Body of pancreas (tissue), 4 donors: ENCODE data around the gene RAD1. TPM values are rescaled to one million over a fixed set of nuclear protein-coding genes. Genes with fewer than 3 reads are reported as not detected.

ENCODE experiments used
- ATAC-seq: fragments of 150-250 bp; one replicate; pipeline ENCODE4 v1.9.1; 2016
- DNase-seq, 4 donors: peaks; one replicate each; pipeline ENCODE4 v3.0.0-alpha.2; 2019
- H3K27ac ChIP-seq, 4 donors: fragments of 200-600 bp; sonication (generic); 1 replicate in 3 of 4; 2 replicates in 1 of 4; pipeline versions ENCODE4 v1.5.1 to v1.6.1; 2016 to 2019; ENCODE audit warnings: mild to moderate bottlenecking in 1 of 4, mixed read lengths in 1 of 4, moderate library complexity in 1 of 4
- H3K27me3 ChIP-seq, 2 donors: fragments of 200-600 bp; sonication (generic); one replicate each; pipeline ENCODE4 v1.6.0; 2016; ENCODE audit warnings: mild to moderate bottlenecking in 1 of 2
- H3K36me3 ChIP-seq, 2 donors: fragments of 200-600 bp; sonication (generic); replicated peaks in 1 of 2; 2 replicates each; pipeline ENCODE4 v1.5.1; 2016; ENCODE audit warnings: low read depth in 2 of 2; ENCODE audit not compliant: insufficient read depth in 1 of 2
- H3K4me1 ChIP-seq: fragments of 200-600 bp; sonication (generic); one replicate; pipeline ENCODE4 v1.6.0; 2016
- H3K4me3 ChIP-seq, 2 donors: fragments of 200-600 bp; sonication (generic); 1 replicate in 1 of 2; 2 replicates in 1 of 2; pipeline ENCODE4 v1.5.1; 2016 to 2019
- H3K9me3 ChIP-seq, 3 donors: fragments of 200-600 bp; sonication (generic); 1 replicate in 2 of 3; 2 replicates in 1 of 3; pipeline ENCODE4 v1.5.1; 2016
- POLR2A ChIP-seq, 3 donors: fragments of 450-650 bp; IDR thresholded peaks; one replicate each; pipeline ENCODE4 v1.6.1; 2016; ENCODE audit warnings: antibody characterized with exemption in 3 of 3, mild to moderate bottlenecking in 2 of 3
- WGBS, 2 donors: methylation state at CpG; one replicate each; pipeline ENCODE4 v1.1.5; 2017; 5-methylcytosine and 5-hydroxymethylcytosine counted together
- intact Hi-C: fragments of 100-400 bp; cut with DNase I; formaldehyde crosslinking; loops from one replicate; pipeline ENCODE4 v1.15.1; 2023
- total RNA-seq, 2 donors: library from RNA; depleted of rRNA; stranded (reverse); fragments of >200 nt; gene quantifications; one replicate each; pipeline ENCODE4 v1.1.0, GENCODE V29; 2016
- TF ChIP-seq, protein P1 (sequence below), 7 experiments: fragments of 450-650 bp in 4 of 7; fragments of 200-600 bp in 3 of 7; sonication (generic) in 3 of 7; IDR thresholded peaks; one replicate each; pipeline ENCODE4 v1.5.1; 2016 to 2019; ENCODE audit warnings: antibody characterized with exemption in 7 of 7

The RAD1 gene
- total RNA-seq, 2 donors from 2014 or later, result 4.0 to 8.6 TPM

DNA sequence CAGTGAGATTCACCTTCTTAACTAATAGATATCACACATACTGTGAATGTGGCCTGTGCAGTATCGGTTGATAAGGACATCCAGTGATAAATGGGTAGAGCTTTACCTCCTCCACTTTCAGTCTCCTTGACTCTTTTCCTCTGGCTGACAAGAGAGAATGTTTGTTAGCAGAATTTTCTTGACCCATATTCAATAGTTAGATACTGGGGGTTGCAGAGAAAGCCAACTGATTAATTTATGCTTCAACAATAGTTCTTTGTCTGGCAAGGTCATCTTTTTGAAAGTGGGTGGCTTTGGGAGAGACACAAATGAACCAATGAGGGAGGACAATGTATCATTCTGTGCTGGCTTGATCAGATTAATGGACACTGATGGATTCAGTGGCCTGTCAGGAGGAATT, 46.0 kb downstream of the RAD1 start:
- H3K9me3 ChIP-seq, result no peaks in the 10 kb centered on the region
- H3K4me3 ChIP-seq, result no peak overlapping the region
- no peaks in the 10 kb centered on the region for H3K36me3 ChIP-seq
- no peaks in the 10 kb centered on the region for H3K27me3 ChIP-seq
- no peak for DNase-seq
- ATAC-seq, result no peak
- intact Hi-C loops, result no loop called here
- no peak overlapping the region for H3K27ac ChIP-seq
- no peak for TF ChIP-seq POLR2A (IDR thresholded peaks at IDR 0.05)
- TF ChIP-seq, protein P1, sequence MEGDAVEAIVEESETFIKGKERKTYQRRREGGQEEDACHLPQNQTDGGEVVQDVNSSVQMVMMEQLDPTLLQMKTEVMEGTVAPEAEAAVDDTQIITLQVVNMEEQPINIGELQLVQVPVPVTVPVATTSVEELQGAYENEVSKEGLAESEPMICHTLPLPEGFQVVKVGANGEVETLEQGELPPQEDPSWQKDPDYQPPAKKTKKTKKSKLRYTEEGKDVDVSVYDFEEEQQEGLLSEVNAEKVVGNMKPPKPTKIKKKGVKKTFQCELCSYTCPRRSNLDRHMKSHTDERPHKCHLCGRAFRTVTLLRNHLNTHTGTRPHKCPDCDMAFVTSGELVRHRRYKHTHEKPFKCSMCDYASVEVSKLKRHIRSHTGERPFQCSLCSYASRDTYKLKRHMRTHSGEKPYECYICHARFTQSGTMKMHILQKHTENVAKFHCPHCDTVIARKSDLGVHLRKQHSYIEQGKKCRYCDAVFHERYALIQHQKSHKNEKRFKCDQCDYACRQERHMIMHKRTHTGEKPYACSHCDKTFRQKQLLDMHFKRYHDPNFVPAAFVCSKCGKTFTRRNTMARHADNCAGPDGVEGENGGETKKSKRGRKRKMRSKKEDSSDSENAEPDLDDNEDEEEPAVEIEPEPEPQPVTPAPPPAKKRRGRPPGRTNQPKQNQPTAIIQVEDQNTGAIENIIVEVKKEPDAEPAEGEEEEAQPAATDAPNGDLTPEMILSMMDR (IDR thresholded peaks at IDR 0.05), result no peak
- no peaks in the 10 kb centered on the region for H3K4me1 ChIP-seq
- WGBS, 2 donors, result 50 to 79% methylated on average over 1 of the region's 1 CpG

DNA sequence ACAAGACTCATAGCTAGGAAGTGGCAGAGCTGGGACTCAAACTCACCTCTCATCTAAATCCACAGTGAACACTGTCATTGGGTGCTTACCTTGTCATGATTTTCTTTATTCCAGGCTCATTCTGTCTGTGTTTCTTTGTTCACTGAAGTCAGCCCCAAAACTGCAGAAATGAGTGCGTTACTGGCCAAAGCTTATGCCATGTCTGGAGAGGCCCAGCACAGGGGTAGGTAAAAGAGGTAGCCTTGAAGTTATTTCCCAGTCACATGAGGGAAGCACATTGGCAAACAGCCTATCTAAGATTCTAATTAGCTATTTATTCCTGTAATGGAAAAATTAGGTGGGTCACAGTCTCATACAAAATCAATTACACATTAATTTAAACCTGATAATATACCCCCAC, 46.5 kb downstream of the RAD1 start:
- Histone ChIP-seq H3K27ac (no peak overlapping the region), H3K27me3 (no peaks in the 10 kb centered on the region), H3K36me3 (no peaks in the 10 kb centered on the region), H3K4me1 (no peaks in the 10 kb centered on the region), H3K9me3 (no peaks in the 10 kb centered on the region), H3K4me3 (no peak overlapping the region)
- ATAC-seq (no peak), DNase-seq (no peak)
- TF ChIP-seq, protein P1 (IDR thresholded peaks at IDR 0.05), result no peak
- no peak for TF ChIP-seq POLR2A (IDR thresholded peaks at IDR 0.05)
- 85 to 95% methylated on average over 1 of the region's 1 CpG for WGBS, 2 donors
- intact Hi-C loops, result no loop called here

DNA sequence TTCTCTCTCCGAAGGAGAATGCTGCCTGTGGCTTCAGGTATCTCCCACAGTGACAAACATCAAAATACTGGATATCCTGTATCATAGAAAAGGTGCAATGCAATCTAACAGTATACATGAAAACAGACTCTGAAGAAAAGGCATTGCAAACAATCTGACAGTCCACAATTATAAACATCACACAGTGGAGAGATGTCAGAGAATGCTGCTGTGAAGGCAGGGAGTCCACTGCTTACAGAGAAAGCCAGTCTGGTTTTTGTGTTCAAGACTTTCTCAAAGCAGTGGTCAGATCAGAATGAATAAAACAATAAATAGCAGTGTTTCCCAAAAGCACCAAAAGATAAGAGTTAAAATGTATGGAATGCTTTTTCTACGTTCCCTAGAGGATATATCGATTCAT, 47.6 kb downstream of the RAD1 start:
- no peak for ATAC-seq
- H3K4me3 ChIP-seq, result no peak overlapping the region
- H3K4me1 ChIP-seq, result no peaks in the 10 kb centered on the region
- 88 to 94% methylated on average over 3 of the region's 3 CpGs for WGBS, 2 donors
- H3K27ac ChIP-seq, result no peak overlapping the region
- H3K27me3 ChIP-seq, result no peaks in the 10 kb centered on the region
- intact Hi-C loops, result no loop called here
- no peaks in the 10 kb centered on the region for H3K9me3 ChIP-seq
- DNase-seq, result no peak
- no peaks in the 10 kb centered on the region for H3K36me3 ChIP-seq
- no peak for TF ChIP-seq POLR2A (IDR thresholded peaks at IDR 0.05)

DNA sequence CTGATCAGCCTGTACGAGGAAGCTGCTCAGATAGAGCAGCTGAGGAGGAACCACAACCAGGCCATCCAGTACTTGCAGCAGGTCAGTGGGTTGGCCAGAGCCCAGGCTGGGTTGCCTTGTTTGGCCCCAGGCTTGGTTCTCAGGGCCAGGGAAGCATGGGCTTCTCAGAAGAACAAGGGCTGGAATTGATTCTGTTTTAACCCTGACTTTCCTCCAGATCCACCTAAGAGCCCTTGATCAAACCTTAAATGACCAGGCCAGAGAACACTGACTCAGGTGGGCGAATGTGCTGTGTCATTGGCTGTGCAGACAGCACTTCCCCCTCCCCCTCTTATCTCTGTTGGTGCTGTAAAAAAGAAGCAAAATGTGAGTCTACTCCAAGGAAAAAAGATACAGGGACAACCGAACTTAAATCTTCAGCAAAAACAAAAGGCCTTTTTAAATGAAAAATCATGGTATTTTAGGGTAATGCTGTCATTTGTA, 48.3 kb downstream of the RAD1 start:
- no peak for DNase-seq

DNA sequence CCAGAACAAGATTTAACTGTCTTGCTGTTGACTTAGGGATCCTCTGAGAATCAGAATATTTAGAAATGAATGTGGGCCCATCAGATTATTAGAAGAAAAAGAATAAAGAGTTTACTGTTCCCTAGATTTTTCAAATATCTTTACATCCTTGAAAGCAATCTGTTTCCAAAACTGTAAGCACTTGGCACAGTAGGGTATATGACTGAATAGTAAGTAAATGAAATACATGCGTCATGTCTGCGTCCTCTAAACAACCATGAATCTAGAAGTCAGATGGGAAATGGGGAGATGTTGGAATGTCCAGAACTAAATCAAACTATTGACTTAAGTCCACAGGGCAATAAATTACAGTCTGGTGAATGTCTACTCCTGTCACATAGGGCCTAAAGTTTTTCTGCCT, 50.2 kb downstream of the RAD1 start:
- WGBS, 2 donors, result 89 to 93% methylated on average over 2 of the region's 2 CpGs
- Histone ChIP-seq H3K27ac (no peak overlapping the region), H3K4me1 (no peaks in the 10 kb centered on the region), H3K36me3 (no peaks in the 10 kb centered on the region), H3K9me3 (no peaks in the 10 kb centered on the region), H3K4me3 (no peak overlapping the region), H3K27me3 (no peaks in the 10 kb centered on the region)
- DNase-seq, result no peak
- TF ChIP-seq POLR2A (IDR thresholded peaks at IDR 0.05), result no peak
- TF ChIP-seq, protein P1 (IDR thresholded peaks at IDR 0.05), result no peak
- no peak for ATAC-seq
- intact Hi-C loops, result no loop called here

More for the DNA sequence above, 48.3 kb downstream of the RAD1 start:
- 70 to 79% methylated on average over 3 of the region's 3 CpGs for WGBS, 2 donors
- Histone ChIP-seq H3K4me1 (no peaks in the 10 kb centered on the region), H3K4me3 (no peak overlapping the region), H3K27ac (no peak overlapping the region), H3K9me3 (no peaks in the 10 kb centered on the region), H3K36me3 (no peaks in the 10 kb centered on the region), H3K27me3 (no peaks in the 10 kb centered on the region)
- intact Hi-C loops, result no loop called here
- ATAC-seq, result no peak
- TF ChIP-seq, protein P1 (IDR thresholded peaks at IDR 0.05), result no peak
- no peak for TF ChIP-seq POLR2A (IDR thresholded peaks at IDR 0.05)
